ENCODE results near the gene CRNN.

CRNN gene

DNA sequence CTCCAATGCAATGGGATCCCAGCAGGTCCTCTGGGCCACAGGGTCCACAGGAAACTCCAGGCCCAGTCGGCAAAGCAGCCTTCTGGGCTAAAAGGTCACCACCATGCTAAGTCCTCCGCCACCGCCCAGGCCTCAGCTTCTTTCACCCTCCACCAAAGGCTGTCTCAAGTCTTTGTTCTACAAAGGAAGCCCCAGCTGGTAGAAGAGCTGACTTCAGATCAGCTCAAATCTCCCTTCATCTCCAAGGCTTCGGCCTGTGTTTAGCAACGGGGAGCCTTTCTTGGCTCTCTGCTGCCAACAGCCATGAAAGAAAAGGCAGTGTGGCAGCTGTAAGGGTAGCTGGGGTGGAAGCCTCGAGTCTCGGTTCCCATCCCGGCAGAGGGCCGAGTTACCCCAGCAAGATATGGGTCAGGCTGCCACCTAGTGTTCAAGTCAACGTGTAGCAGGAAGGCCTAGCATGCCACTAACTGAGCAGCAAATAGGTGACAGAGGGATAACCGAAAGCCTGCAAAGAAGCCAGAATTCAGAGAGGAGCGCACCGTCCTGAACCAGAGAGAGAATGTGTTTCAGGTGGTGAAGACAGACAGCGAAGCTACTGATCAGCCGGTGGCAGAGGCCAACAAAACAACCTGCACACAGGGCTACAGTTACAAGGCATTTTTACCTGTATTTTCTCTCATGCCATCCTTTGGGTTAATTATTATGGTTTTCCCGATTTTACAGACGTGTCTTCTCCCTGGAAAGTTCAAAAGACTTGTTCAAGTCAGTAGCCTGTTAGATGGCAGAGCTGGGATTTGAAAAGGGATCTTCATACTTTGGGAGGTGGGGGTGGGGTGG lies 26.8 kb upstream of the CRNN start:
- peak; percentile 87 for DNase-seq
- Histone ChIP-seq H3K4me3 (ENCODE audit: low read depth, low read length) (no peak overlapping the region), H3K27ac (no peak overlapping the region), H3K9me3 (ENCODE audit: severe bottlenecking) (peaks cover 3% of the 10 kb centered on the region), H3K36me3 (no peaks in the 10 kb centered on the region), H3K27me3 (ENCODE audit: insufficient read depth, low read depth, severe bottlenecking) (peaks cover 94% of the 10 kb centered on the region)
- TF ChIP-seq, protein P1, sequence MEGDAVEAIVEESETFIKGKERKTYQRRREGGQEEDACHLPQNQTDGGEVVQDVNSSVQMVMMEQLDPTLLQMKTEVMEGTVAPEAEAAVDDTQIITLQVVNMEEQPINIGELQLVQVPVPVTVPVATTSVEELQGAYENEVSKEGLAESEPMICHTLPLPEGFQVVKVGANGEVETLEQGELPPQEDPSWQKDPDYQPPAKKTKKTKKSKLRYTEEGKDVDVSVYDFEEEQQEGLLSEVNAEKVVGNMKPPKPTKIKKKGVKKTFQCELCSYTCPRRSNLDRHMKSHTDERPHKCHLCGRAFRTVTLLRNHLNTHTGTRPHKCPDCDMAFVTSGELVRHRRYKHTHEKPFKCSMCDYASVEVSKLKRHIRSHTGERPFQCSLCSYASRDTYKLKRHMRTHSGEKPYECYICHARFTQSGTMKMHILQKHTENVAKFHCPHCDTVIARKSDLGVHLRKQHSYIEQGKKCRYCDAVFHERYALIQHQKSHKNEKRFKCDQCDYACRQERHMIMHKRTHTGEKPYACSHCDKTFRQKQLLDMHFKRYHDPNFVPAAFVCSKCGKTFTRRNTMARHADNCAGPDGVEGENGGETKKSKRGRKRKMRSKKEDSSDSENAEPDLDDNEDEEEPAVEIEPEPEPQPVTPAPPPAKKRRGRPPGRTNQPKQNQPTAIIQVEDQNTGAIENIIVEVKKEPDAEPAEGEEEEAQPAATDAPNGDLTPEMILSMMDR (IDR thresholded peaks at IDR 0.05; ENCODE audit: low read depth, low read length) = peak; percentile 99

DNA sequence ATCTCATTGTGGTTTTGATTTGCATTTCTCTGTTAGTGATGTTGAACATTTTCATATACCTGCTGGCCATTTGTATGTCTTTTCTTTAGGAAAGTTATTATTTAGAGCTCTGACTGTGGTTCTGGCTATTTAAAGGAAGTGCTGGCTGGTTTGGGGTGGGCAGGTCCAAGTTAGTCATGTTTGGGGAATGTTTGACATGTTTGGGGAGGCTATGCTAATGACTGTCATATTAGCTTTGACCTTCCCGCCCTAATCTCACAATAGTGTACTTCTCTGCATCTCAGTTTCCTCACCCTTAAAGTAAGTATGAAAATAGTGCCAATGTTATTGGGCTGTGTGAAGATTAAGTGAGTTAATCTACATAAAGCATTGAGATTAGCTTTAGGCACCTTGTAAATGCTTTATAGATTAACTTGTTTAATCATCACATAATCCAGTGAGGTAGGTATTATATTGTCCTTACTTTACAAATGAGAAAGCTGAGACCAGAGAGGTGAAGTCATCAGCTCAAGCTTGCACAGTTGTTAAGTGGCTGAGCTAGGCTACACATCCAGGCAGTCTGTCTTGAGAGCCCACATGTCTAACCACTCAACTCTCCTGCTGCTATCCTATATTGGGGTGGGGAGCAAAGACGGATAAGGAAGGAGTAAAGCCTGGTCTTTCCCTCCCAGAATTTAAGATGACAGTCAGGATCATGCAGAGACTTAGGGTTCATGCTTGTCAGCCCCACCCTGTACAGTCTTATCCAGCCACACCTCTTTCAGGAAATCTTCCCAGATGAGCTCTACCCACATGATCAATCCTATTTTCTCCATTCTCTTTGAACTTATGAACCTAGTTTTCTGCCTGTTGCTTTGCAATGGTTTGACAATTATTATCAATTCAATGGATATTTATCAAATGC lies 22.8 kb upstream of the CRNN start:
- no peak overlapping the region for H3K27ac ChIP-seq
- H3K4me3 ChIP-seq (ENCODE audit: low read depth, low read length) = no peak overlapping the region
- H3K36me3 ChIP-seq = no peaks in the 10 kb centered on the region
- H3K9me3 ChIP-seq (ENCODE audit: severe bottlenecking) = peaks cover 3% of the 10 kb centered on the region
- H3K27me3 ChIP-seq (ENCODE audit: insufficient read depth, low read depth, severe bottlenecking) = peaks cover 64% of the 10 kb centered on the region
- DNase-seq = no peak
- TF ChIP-seq, protein P1 (IDR thresholded peaks at IDR 0.05; ENCODE audit: low read depth, low read length) = no peak

- DNase-seq = no peak
- TF ChIP-seq, protein P1 (IDR thresholded peaks at IDR 0.05; ENCODE audit: low read depth, low read length) = no peak
- H3K27me3 ChIP-seq (ENCODE audit: insufficient read depth, low read depth, severe bottlenecking) = peaks cover 70% of the 10 kb centered on the region
- H3K27ac ChIP-seq = no peak overlapping the region
- H3K4me3 ChIP-seq (ENCODE audit: low read depth, low read length) = no peak overlapping the region
- H3K36me3 ChIP-seq = no peaks in the 10 kb centered on the region
- peaks cover 11% of the 10 kb centered on the region for H3K9me3 ChIP-seq (ENCODE audit: severe bottlenecking)
Observed at GRCh38 chr1:152427458-152427857, 13.4 kb upstream of the CRNN start.

- Histone ChIP-seq H3K27me3 (ENCODE audit: insufficient read depth, low read depth, severe bottlenecking) (peaks cover 77% of the 10 kb centered on the region), H3K4me3 (ENCODE audit: low read depth, low read length) (no peak overlapping the region), H3K9me3 (ENCODE audit: severe bottlenecking) (peaks cover 11% of the 10 kb centered on the region), H3K36me3 (no peaks in the 10 kb centered on the region), H3K27ac (no peak overlapping the region)
- TF ChIP-seq, protein P1 (IDR thresholded peaks at IDR 0.05; ENCODE audit: low read depth, low read length) = no peak
- DNase-seq = no peak
Observed at GRCh38 chr1:152426731-152427130, 12.7 kb upstream of the CRNN start.

DNA sequence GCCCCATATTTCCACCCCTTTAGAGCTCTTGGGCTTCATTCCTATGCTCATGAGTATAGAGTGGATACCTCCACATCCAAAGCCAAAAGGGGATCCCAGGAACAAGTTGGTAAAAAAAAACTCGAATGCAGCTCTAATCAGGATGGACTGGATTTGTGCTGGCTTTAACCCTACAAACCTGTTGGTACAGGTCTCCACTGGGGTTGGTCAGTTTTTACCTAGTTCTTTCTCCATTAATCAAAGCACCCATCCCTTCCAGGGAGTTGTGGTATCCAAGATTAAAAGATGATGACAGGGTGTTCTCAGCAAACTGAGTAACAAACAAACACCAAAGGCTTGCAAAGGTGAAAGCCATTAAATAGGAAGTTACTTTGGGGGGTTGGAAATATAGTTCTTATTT lies 5.9 kb upstream of the CRNN start:
- Histone ChIP-seq H3K4me3 (ENCODE audit: low read depth, low read length) (no peak overlapping the region), H3K36me3 (no peaks in the 10 kb centered on the region), H3K27me3 (ENCODE audit: insufficient read depth, low read depth, severe bottlenecking) (peaks cover 84% of the 10 kb centered on the region), H3K9me3 (ENCODE audit: severe bottlenecking) (peaks cover 11% of the 10 kb centered on the region), H3K27ac (no peak overlapping the region)
- no peak for DNase-seq
- TF ChIP-seq, protein P1 (IDR thresholded peaks at IDR 0.05; ENCODE audit: low read depth, low read length) = no peak
